Measurements from ENCODE around the gene XRCC1. TPM values are rescaled to one million over a fixed set of nuclear protein-coding genes. Genes with fewer than 3 reads are reported as not detected.

The XRCC1 gene
- total RNA-seq, 1 experiment from 2014 or later: 37.4 TPM

GRCh38 chr19:43555185-43555770 lies 20.0 kb downstream of the XRCC1 start:
- no peak overlapping the region for H3K4me3 ChIP-seq (replicated peaks in 1 of 2; ENCODE audit: low read depth in 1 of 2, low read length in 2 of 2)
- no peak overlapping the region for H3K4me2 ChIP-seq (ENCODE audit: low read length)
- no peaks in the 10 kb centered on the region for H3K27me3 ChIP-seq (ENCODE audit: insufficient read depth, low read length)
- ATAC-seq (peak; percentile 92), DNase-seq (ENCODE audit: low read depth, low spot score) (no peak)
- ChIA-PET CTCF (interaction anchor here (0.6 to 3.2 kb wide), 16 partner anchors 10 to 254 kb away, joined by 3 to 20 read pairs (median 5); partner anchors contain the start of genes IRGQ, PINLYP, XRCC1 and ZNF575), RAD21 (ENCODE audit: low non-redundant PET in 1 of 2, low total read pairs in 2 of 2, uncharacterized antibody in 2 of 2, unreplicated experiment in 2 of 2) (interaction anchor here (1.0 to 1.3 kb wide), 3 partner anchors 39 to 113 kb away, joined by 3 to 4 read pairs (median 3); no protein-coding TSS in a partner anchor), POLR2A (no interaction called here)
- H3K4me1 ChIP-seq (ENCODE audit: control insufficient read depth in 1 of 2, insufficient read depth in 2 of 2, low read length in 2 of 2): no peaks in the 10 kb centered on the region
- no TSS peak for BruUV-seq (replicated peaks)
- no peak overlapping the region for H2AFZ ChIP-seq (ENCODE audit: low read depth, low read length, poor library complexity, severe bottlenecking)
- TF ChIP-seq CTCF (IDR thresholded peaks at IDR 0.05 in 2 of 3, conservative IDR thresholded peaks at IDR 0.05 in 1 of 3; ENCODE audit: borderline replicate concordance in 1 of 3, insufficient read depth in 1 of 3, low read depth in 2 of 3, low read length in 2 of 3) (peak; percentile 55 to 95 (median 88)), RAD21 (IDR thresholded peaks at IDR 0.05; ENCODE audit: low read depth) (peak; percentile 58), YY1 (IDR thresholded peaks at IDR 0.05; ENCODE audit: extremely low read depth, insufficient replicate concordance, low read depth, low read length) (no peak), EZH2 (IDR thresholded peaks at IDR 0.05) (no peak)
- H3K36me3 ChIP-seq (ENCODE audit: control insufficient read depth in 1 of 2, insufficient read depth in 2 of 2, low read length in 2 of 2): peaks cover 5 to 10% of the 10 kb centered on the region in 2 experiments; a peak in 3 of 4 replicates
- H3K27ac ChIP-seq (ENCODE audit: low read depth, low read length): no peak overlapping the region
- H4K20me1 ChIP-seq (ENCODE audit: insufficient read depth): no peaks in the 10 kb centered on the region
- no peaks in the 10 kb centered on the region for H3K79me2 ChIP-seq (ENCODE audit: insufficient read depth, low read length)
- no peaks in the 10 kb centered on the region for H3K9me3 ChIP-seq (ENCODE audit: control insufficient read depth in 1 of 2, insufficient read depth in 1 of 2, low read depth in 1 of 2, low read length in 2 of 2)
- H3K9me2 ChIP-seq (ENCODE audit: insufficient read depth): no peaks in the 10 kb centered on the region
- intact Hi-C loops (cut with micrococcal nuclease): no loop called here
- H3K9ac ChIP-seq (ENCODE audit: low read length): no peak overlapping the region

- no peak overlapping the region for H3K9ac ChIP-seq (ENCODE audit: low read length)
- CTCF ChIA-PET: interaction anchor here (0.6 to 3.2 kb wide), 15 partner anchors 9 to 255 kb away, joined by 3 to 20 read pairs (median 5); partner anchors contain the start of genes IRGQ, PINLYP, XRCC1 and ZNF575
- H3K27me3 ChIP-seq (ENCODE audit: insufficient read depth, low read length): no peaks in the 10 kb centered on the region
- no peak for DNase-seq (ENCODE audit: low read depth, low spot score)
- no peak for ATAC-seq
- no peaks in the 10 kb centered on the region for H3K4me1 ChIP-seq (ENCODE audit: control insufficient read depth in 1 of 2, insufficient read depth in 2 of 2, low read length in 2 of 2)
- H3K79me2 ChIP-seq (ENCODE audit: insufficient read depth, low read length): no peaks in the 10 kb centered on the region
- H2AFZ ChIP-seq (ENCODE audit: low read depth, low read length, poor library complexity, severe bottlenecking): no peak overlapping the region
- RAD21 ChIA-PET (ENCODE audit: low non-redundant PET in 1 of 2, low total read pairs in 2 of 2, uncharacterized antibody in 2 of 2, unreplicated experiment in 2 of 2): interaction anchor here (1.0 to 1.3 kb wide), 2 partner anchors 40 to 114 kb away, joined by 3 read pairs; no protein-coding TSS in a partner anchor
- H3K4me2 ChIP-seq (ENCODE audit: low read length): no peak overlapping the region
- H4K20me1 ChIP-seq (ENCODE audit: insufficient read depth): no peaks in the 10 kb centered on the region
- H3K27ac ChIP-seq (ENCODE audit: low read depth, low read length): no peak overlapping the region
- POLR2A ChIA-PET: no interaction called here
- peaks cover 5 to 10% of the 10 kb centered on the region in 2 experiments; a peak in 3 of 4 replicates for H3K36me3 ChIP-seq (ENCODE audit: control insufficient read depth in 1 of 2, insufficient read depth in 2 of 2, low read length in 2 of 2)
- no TSS peak for BruUV-seq (replicated peaks)
- no peaks in the 10 kb centered on the region for H3K9me3 ChIP-seq (ENCODE audit: control insufficient read depth in 1 of 2, insufficient read depth in 1 of 2, low read depth in 1 of 2, low read length in 2 of 2)
- intact Hi-C loops (cut with micrococcal nuclease): no loop called here
- H3K9me2 ChIP-seq (ENCODE audit: insufficient read depth): no peaks in the 10 kb centered on the region
- H3K4me3 ChIP-seq (replicated peaks in 1 of 2; ENCODE audit: low read depth in 1 of 2, low read length in 2 of 2): no peak overlapping the region
- TF ChIP-seq TCF7L2 (IDR thresholded peaks at IDR 0.05; ENCODE audit: borderline replicate concordance, extremely low read depth, insufficient read depth, insufficient read length) (no peak), ZBTB33 (IDR thresholded peaks at IDR 0.05; ENCODE audit: extremely low read depth, insufficient replicate concordance, low read length) (no peak), ATF3 (IDR thresholded peaks at IDR 0.05) (no peak), RAD21 (IDR thresholded peaks at IDR 0.05; ENCODE audit: low read depth) (no peak), MAX (IDR thresholded peaks at IDR 0.05) (no peak), EZH2 (IDR thresholded peaks at IDR 0.05) (no peak), CTCF (IDR thresholded peaks at IDR 0.05 in 2 of 3, conservative IDR thresholded peaks at IDR 0.05 in 1 of 3; ENCODE audit: borderline replicate concordance in 1 of 3, insufficient read depth in 1 of 3, low read depth in 2 of 3, low read length in 2 of 3) (no peak)
These were observed 20.9 kb downstream of the XRCC1 start for GRCh38 chr19:43554317-43554895.

All from HCT116 (cell line).